Left ventricle myocardium inferior (tissue), 1 donor: ENCODE data around the gene CENPB. TPM values are rescaled to one million over a fixed set of nuclear protein-coding genes. Genes with fewer than 3 reads are reported as not detected.

Experiments used
- DNase-seq: peaks from one replicate; pipeline ENCODE4 v3.0.0-alpha.2; 2020
- H3K27ac ChIP-seq: fragments of 200-600 bp; replicated peaks from 2 replicates; pipeline ENCODE4 v1.8.0; 2021
- H3K27me3 ChIP-seq: fragments of 200-600 bp; 2 replicates; pipeline ENCODE4 v1.8.0; 2021; ENCODE audit warnings: low read depth
- H3K36me3 ChIP-seq: fragments of 200-600 bp; 2 replicates; pipeline ENCODE4 v1.8.0; 2021
- H3K4me1 ChIP-seq: fragments of 200-600 bp; 2 replicates; pipeline ENCODE4 v1.8.0; 2021
- H3K4me3 ChIP-seq: fragments of 200-600 bp; 2 replicates; pipeline ENCODE4 v1.8.0; 2021; ENCODE audit warnings: mild to moderate bottlenecking, moderate library complexity
- H3K9me3 ChIP-seq: fragments of 200-600 bp; replicated peaks from 2 replicates; pipeline ENCODE4 v1.8.0; 2021
- CTCF ChIP-seq: fragments of 200-600 bp; IDR thresholded peaks from 2 replicates; pipeline ENCODE4 v1.8.0; 2021; ENCODE audit warnings: antibody characterized with exemption, mild to moderate bottlenecking, borderline replicate concordance
- intact Hi-C: fragments of 100-400 bp; cut with micrococcal nuclease; formaldehyde crosslinking; loops from one replicate; pipeline ENCODE4 v1.11.0; 2022
- total RNA-seq: library from RNA; stranded (reverse); fragmentation: NEBNext Ultra II Directional; extraction: Animal tissue kit (Norgen Biotek cat#: 25700); gene quantifications from one replicate; pipeline ENCODE4 v1.2.1, GENCODE V29; 2021
- donor health status: DM: no; HTN: yes; CAD: no; lungs with severe emphysema.

Gene CENPB
- total RNA-seq, 1 donor from 2014 or later: 70.7 TPM

DNA sequence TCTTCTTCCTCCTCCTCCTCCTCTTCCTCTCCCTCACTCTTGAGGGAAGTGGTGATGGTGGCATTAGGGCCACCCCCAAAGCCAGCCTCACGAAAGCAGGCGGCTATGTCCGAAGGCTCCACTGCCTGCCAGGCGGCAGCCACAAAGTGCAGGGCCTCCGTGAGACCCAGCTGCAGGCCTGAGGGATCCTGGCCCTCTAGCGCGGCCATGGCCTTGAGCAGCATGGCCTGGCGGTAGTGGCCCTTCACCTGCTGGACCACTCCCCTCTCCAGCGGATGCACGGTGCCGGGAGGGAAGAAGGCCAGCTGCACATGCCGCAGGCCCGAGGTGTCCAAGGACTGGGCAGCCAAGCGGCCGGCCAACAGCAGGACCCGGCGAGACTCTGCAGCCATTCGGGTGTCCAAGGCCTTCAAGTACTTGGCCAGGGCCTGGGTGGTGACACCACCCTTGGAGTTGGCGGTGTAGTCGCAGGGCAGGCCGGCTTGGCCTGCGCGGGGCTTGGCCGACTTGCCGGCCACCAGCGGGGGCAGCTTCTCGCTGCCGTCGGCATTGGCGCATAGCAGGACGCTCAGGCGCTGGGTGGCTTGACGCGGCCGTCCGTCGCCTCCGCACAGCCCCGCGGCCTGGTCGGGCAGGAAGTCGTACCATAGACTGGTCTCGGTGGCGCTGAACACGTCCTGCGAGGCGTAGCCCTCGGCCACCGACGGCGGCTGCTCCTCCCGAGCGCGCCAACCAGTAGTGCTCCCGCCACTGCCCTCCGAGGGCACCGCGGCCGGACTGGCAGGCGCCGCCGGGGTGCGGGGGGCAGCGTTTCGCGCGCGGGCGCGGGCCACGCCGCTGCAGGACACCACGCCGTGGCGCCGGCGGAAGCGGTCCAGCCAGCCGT is 1.1 kb downstream of the CENPB start:
- Histone ChIP-seq H3K36me3 (peaks cover 6% of the 10 kb centered on the region), H3K27ac (peak overlapping the region; percentile 92), H3K9me3 (no peaks in the 10 kb centered on the region), H3K4me1 (peaks cover 52% of the 10 kb centered on the region), H3K4me3 (peak overlapping the region; percentile 81), H3K27me3 (no peaks in the 10 kb centered on the region)
- no peak for TF ChIP-seq CTCF
- intact Hi-C loops: no loop called here
- DNase-seq: peak; percentile 29

- no peak for DNase-seq
- intact Hi-C loops: no loop called here
- no peak for TF ChIP-seq CTCF
- Histone ChIP-seq H3K4me1 (peaks cover 52% of the 10 kb centered on the region), H3K36me3 (peaks cover 6% of the 10 kb centered on the region), H3K27ac (peak overlapping the region; percentile 92), H3K9me3 (no peaks in the 10 kb centered on the region), H3K4me3 (peak overlapping the region; percentile 81), H3K27me3 (no peaks in the 10 kb centered on the region)
These were observed 1.7 kb downstream of the CENPB start for GRCh38 chr20:3784863-3785239.

GRCh38 chr20:3784216-3784853 is 2.2 kb downstream of the CENPB start:
- H3K4me1 ChIP-seq: peaks cover 52% of the 10 kb centered on the region
- peak overlapping the region; percentile 92 for H3K27ac ChIP-seq
- no peak for TF ChIP-seq CTCF

DNA sequence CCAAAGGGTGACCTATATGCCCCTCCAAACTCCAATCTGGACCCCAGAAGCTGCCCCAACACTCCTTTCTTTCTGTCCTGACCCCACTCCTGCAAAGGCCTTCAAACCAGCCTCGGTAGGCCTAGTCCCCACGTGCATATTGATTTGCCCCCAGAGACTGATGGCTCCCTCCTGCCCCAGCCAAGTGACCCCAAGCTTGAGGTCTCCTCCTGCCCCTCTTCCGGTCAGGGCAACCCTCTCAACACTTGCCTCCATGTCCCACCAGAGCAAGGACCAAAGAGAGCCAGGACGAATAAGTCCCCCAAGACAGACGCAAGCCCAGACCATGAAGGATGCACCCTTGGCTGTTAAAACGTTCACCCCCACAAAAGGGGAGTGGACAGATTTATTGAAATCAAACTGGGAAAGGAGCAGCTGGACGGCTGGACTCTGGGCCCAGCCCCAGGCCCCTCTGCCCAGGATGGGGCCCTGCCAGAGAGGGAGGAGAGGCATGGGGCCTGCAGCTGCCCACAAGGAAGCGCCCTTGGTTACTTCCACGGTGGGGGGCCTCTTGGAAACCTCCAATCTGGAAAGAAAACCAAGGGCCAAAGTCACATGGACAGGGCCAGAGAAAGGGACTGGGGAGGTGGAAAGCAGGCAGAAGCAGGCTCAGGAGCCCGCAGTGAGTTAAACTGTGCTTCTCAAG is 2.9 kb downstream of the CENPB start:
- Histone ChIP-seq H3K9me3 (no peaks in the 10 kb centered on the region), H3K4me1 (peaks cover 52% of the 10 kb centered on the region), H3K4me3 (peak overlapping the region; percentile 81), H3K27ac (peak overlapping the region; percentile 92), H3K36me3 (peaks cover 6% of the 10 kb centered on the region), H3K27me3 (no peaks in the 10 kb centered on the region)
- TF ChIP-seq CTCF: no peak
- no peak for DNase-seq
- intact Hi-C loops: no loop called here

More at GRCh38 chr20:3784216-3784853, 2.2 kb downstream of the CENPB start:
- H3K36me3 ChIP-seq: peaks cover 6% of the 10 kb centered on the region
- no peaks in the 10 kb centered on the region for H3K9me3 ChIP-seq
- intact Hi-C loops: no loop called here
- H3K4me3 ChIP-seq: peak overlapping the region; percentile 81
- no peak for DNase-seq
- H3K27me3 ChIP-seq: no peaks in the 10 kb centered on the region

DNA sequence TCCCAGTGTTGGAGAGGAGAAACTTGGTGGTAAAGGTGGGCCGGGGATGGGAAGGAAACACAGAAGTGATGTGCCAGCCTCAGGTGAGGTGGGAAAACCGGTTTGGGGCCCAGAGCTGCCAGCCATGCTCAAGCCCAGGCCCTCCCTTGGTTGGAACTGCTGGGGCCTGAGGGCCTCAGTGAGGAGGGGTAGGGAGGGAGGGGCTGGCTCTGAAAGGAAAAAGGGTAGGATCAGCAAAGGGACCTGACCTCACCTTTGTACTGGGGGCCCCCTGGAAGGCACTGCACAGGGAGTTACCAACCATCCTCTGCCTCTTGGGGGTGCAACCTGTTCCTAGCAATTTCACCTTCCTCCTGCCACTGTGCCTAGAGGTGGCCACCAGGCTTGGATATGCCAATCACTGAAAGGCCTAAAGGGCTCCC is 3.5 kb downstream of the CENPB start:
- Histone ChIP-seq H3K4me3 (no peak overlapping the region), H3K4me1 (peaks cover 57% of the 10 kb centered on the region), H3K36me3 (peaks cover 6% of the 10 kb centered on the region), H3K27me3 (no peaks in the 10 kb centered on the region), H3K27ac (no peak overlapping the region), H3K9me3 (no peaks in the 10 kb centered on the region)
- no peak for TF ChIP-seq CTCF
- DNase-seq: no peak
- intact Hi-C loops: no loop called here
